Heart left ventricle (tissue), 16 donors: ENCODE results near the gene SLC25A6. TPM values are rescaled to one million over a fixed set of nuclear protein-coding genes. Genes with fewer than 3 reads are reported as not detected.

Experiments
- ATAC-seq, 4 donors: fragments of 200-7000 bp; cut with Tn5 transposase; one replicate each; pipeline ENCODE4 v1.9.1; 2020 to 2022; ENCODE audit warnings: moderate library complexity in 4 of 4, mild to moderate bottlenecking in 3 of 4, moderate number of reproducible peaks in 1 of 4
- DNase-seq, 5 donors: peaks; one replicate each; pipeline ENCODE4 v3.0.0-alpha.2; 2020
- H3K27ac ChIP-seq, 12 donors: fragments of 200-600 bp; sonication (generic) in 4 of 12; one replicate each; pipeline versions ENCODE4 v1.5.0 to v1.8.0; 2016 to 2022; ENCODE audit warnings: mild to moderate bottlenecking in 2 of 12
- H3K27me3 ChIP-seq, 9 donors: fragments of 200-600 bp; sonication (generic) in 2 of 9; one replicate each; pipeline versions ENCODE4 v1.5.1 to v1.8.0; 2016 to 2022; ENCODE audit warnings: mild to moderate bottlenecking in 3 of 9
- H3K36me3 ChIP-seq, 9 donors: fragments of 200-600 bp; sonication (generic) in 2 of 9; one replicate each; pipeline versions ENCODE4 v1.5.0 to v1.8.0; 2018 to 2022; ENCODE audit warnings: mild to moderate bottlenecking in 2 of 9
- H3K4me1 ChIP-seq, 12 donors: fragments of 200-600 bp; sonication (generic) in 4 of 12; one replicate each; pipeline versions ENCODE4 v1.5.0 to v1.8.0; 2016 to 2022; ENCODE audit warnings: mild to moderate bottlenecking in 3 of 12
- H3K4me3 ChIP-seq, 12 donors: fragments of 200-600 bp; sonication (generic) in 4 of 12; one replicate each; pipeline versions ENCODE4 v1.5.0 to v1.8.0; 2017 to 2022; ENCODE audit warnings: mild to moderate bottlenecking in 9 of 12, moderate library complexity in 4 of 12
- H3K9me3 ChIP-seq, 12 donors: fragments of 200-600 bp; sonication (generic) in 4 of 12; one replicate each; pipeline versions ENCODE4 v1.5.0 to v1.8.0; 2016 to 2022; ENCODE audit warnings: mild to moderate bottlenecking in 1 of 12
- CTCF ChIP-seq, 12 donors: fragments of 200-600 bp; sonication (generic) in 4 of 12; IDR thresholded peaks; one replicate each; pipeline versions ENCODE4 v1.5.0 to v1.8.0; 2018 to 2022; ENCODE audit warnings: antibody characterized with exemption in 12 of 12, mild to moderate bottlenecking in 5 of 12
- POLR2A ChIP-seq, 2 donors: fragments of 450-650 bp; IDR thresholded peaks; one replicate each; pipeline ENCODE4 v1.6.1; 2017; ENCODE audit warnings: antibody characterized with exemption in 2 of 2, mild to moderate bottlenecking in 2 of 2, moderate library complexity in 2 of 2
- WGBS, 4 donors: extraction: QIAGEN DNeasy Blood & Tissue Kit in 2 of 4; methylation state at CpG; one replicate each; pipeline versions ENCODE4 v1.1.5 to v1.1.7; 2013 to 2018; 5-methylcytosine and 5-hydroxymethylcytosine counted together
- intact Hi-C, 10 donors: fragments of 100-400 bp; cut with DNase I; formaldehyde crosslinking; loops; one replicate each; pipeline versions ENCODE4 v1.11.1 to v1.14.2; 2022
- polyA plus RNA-seq, 2 donors: library from polyadenylated mRNA; stranded (reverse); fragments of 200-250 nt; gene quantifications; one replicate each; pipeline ENCODE4 v1.2.3, GENCODE V29; 2013
- total RNA-seq, 9 donors: library from RNA; depleted of rRNA in 2 of 9; stranded (reverse); fragments of >200 nt in 2 of 9; fragmentation: NEBNext Ultra II Directional in 3 of 9; extraction: Animal tissue kit (Norgen Biotek cat#: 25700) in 3 of 9; gene quantifications; one replicate each; pipeline versions ENCODE4 v1.1.0 to v1.2.4, GENCODE V29; 2016 to 2023
- donor health status: ischemic (EF 13 %, LVEDD 7.1; RV severe dilation, severe dysfunction).
- donor health status: healthy with polysubstance abuse.
- donor health status: DM: no; HTN: yes; CAD: no.
- donor health status: DM: no; HTN: no; CAD: no.
- donor health status: ischemic (EF 25% LVEDD 6.9; RV normal size, moderate dysfunction).
- donor health status: ischemic (EF 25% LVEDD 5.7; RV mildly dilated, moderate dysfunction).
- donor health status: healthy.
- donor health status: DM: yes; HTN: yes; CAD: no.
- donor health status: ischemic (EF 35%, LVEDD 5.7; RV mildly dilated, moderate dysfunction).
- donor health status: nonischemic (EF 11% LVEDD 7.7; RV severe dilation, severe dysfunction).
- donor health status: DM: yes; HTN: yes; CAD: no.
- donor health status: PGD.
- donor health status: ischemic (EF 29% LVEDD 5.4; RV normal size, mild dysfunction).
- donor health status: nonischemic (EF 23%, LVEDD 6.1; RV moderate dilation, normal function).

Gene SLC25A6
- total and polyA plus RNA-seq, 11 donors = 78.2 to 232 (median 129) TPM

DNA sequence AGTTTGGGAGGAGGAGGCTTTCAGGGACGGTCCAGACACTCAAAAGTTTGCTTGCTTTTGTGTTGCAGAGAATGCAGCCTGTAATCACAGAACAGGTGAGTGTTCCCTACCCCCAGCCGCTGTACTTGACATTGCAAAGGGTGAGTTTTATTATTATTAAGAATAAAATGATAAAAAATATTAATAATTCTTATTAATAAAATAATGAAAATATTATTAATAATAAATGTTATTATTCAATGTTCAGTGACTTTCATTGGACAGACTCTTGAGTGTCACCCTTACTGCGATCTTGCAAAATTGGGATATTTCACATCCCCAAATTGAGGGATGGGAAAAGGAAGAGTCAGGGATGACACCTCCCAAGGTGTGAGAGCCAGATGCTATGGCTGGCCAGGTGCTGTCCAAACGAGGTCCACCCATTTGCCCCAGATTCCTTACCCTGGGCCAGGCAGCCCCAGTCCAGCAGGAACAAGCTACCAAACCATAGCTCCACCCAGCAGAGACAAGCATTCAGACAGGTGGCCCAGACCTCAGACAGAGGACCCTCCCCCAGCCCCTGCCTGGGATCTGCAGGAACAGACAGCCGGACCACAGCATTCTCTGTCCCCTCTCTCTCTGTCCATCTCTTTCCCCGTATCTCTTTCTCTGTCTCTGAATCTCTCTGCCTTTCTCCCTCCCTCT lies 33.0 kb downstream of the SLC25A6 start:
- Histone ChIP-seq H3K9me3 (peaks cover 0 to 16% (median 6%) of the 10 kb centered on the region in 12 donors), H3K4me1 (peaks cover 0 to 5% (median 0%) of the 10 kb centered on the region in 12 donors), H3K27ac (no peak overlapping the region), H3K27me3 (no peaks in the 10 kb centered on the region), H3K4me3 (no peak overlapping the region), H3K36me3 (peaks cover 0 to 48% (median 18%) of the 10 kb centered on the region in 9 donors)
- intact Hi-C loops = no loop called here
- DNase-seq (peak in 1 of 5 donors; percentile 12), ATAC-seq (no peak)
- TF ChIP-seq CTCF (IDR thresholded peaks at IDR 0.05) (no peak), POLR2A (IDR thresholded peaks at IDR 0.05) (no peak)
- 89 to 95% (median 92%) methylated on average over 6 of the region's 6 CpGs for WGBS, 4 donors

DNA sequence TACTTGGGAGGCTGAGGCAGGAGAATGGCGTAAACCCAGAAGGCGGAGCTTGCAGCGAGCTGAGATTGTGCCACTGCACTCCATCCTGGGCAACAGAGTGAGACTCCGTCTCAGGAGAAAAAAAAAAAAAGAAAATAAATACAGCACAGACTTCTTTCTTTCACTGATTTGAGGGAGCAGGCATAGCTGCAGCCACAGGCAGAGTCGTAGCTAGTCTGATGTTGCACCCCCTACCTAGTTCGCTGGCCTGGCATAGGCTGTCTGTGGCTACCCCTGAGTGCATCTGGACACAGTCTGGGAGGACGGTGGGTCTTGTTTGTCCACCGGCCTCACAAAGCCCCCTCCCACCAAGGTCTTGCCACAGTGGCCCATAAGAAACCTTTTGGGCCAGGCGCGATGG lies 33.9 kb downstream of the SLC25A6 start:
- H3K9me3 ChIP-seq = peaks cover 0 to 16% (median 6%) of the 10 kb centered on the region in 12 donors

DNA sequence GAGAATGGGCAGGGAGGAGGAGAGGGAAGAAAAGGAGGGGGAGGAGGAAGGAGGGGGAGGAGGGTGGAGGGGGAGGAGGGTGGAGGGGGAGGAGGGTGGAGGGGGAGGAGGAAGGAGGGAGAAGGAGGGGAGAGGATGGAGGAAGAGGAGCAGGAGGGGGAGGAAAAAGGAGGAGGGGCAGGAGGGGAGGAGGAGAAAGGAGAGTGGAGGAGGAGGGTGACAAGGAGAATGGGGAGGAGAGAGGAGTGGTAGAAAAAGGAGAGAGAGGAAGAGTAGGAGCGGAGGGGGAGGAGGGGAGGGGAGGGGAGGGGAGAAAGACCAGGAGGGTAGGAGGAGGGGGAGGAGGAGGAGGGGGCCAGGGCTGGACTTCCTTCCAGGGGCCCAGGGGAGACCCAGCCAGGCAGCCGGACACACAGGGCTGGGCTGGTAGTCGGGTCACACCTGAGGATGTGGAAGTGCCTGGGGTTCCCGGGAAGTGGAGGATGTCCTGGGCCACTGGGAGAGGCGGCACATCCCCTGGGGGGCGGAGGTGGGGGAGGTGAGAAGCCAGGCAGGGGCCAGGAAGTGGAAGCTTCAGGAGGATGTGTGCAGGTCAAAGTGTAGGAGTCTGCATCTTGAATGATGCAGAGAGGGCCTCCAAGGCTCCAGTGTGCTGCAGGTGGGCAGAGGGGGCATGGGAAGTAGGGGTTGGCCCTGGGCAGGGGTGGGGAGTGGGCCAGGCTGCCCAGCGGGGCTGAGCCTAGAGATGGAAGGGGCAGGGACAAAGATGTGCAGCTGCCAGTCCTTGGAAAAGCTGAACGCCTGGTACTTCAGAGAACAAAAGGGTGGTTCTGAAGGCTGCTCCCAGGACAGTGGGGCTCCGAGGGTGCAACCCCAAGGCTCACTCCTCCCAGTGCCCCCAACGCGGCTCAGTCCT lies 36.5 kb downstream of the SLC25A6 start:
- intact Hi-C loops = no loop called here
- peaks cover 0 to 38% (median 18%) of the 10 kb centered on the region in 9 donors for H3K36me3 ChIP-seq
- ATAC-seq (peak in 2 of 4 donors; percentile 24 to 72), DNase-seq (peak in 1 of 5 donors; percentile 49)
- H3K9me3 ChIP-seq = peaks cover 0 to 16% (median 6%) of the 10 kb centered on the region in 12 donors
- H3K4me3 ChIP-seq = no peak overlapping the region
- 39 to 55% (median 43%) methylated on average over 11 of the region's 11 CpGs for WGBS, 4 donors
- H3K4me1 ChIP-seq = peaks cover 0 to 5% (median 0%) of the 10 kb centered on the region in 12 donors
- H3K27ac ChIP-seq = no peak overlapping the region
- no peak for TF ChIP-seq CTCF (IDR thresholded peaks at IDR 0.05)
- no peak for TF ChIP-seq POLR2A (IDR thresholded peaks at IDR 0.05)
- H3K27me3 ChIP-seq = no peaks in the 10 kb centered on the region

More for the DNA sequence above, 33.9 kb downstream of the SLC25A6 start:
- peaks cover 0 to 41% (median 16%) of the 10 kb centered on the region in 9 donors for H3K36me3 ChIP-seq
- 92 to 99% (median 97%) methylated on average over 10 of the region's 10 CpGs for WGBS, 4 donors
- H3K4me3 ChIP-seq = no peak overlapping the region
- peaks cover 0 to 5% (median 0%) of the 10 kb centered on the region in 12 donors for H3K4me1 ChIP-seq
- TF ChIP-seq POLR2A (IDR thresholded peaks at IDR 0.05) = no peak
- no peak for TF ChIP-seq CTCF (IDR thresholded peaks at IDR 0.05)
- ATAC-seq (no peak), DNase-seq (peak in 1 of 5 donors; percentile 7)
- no peaks in the 10 kb centered on the region for H3K27me3 ChIP-seq
- H3K27ac ChIP-seq = no peak overlapping the region
- intact Hi-C loops = no loop called here
